ENCODE data around the gene NAA80. TPM values are rescaled to one million over a fixed set of nuclear protein-coding genes. Genes with fewer than 3 reads are reported as not detected.
"Not testable (repeated sequence)": the region's sequence is repeated elsewhere in the genome, so short reads cannot be mapped to it uniquely, and the experiment has no call there.

Gene NAA80
- polyA plus RNA-seq, 1 donor = 9.5 TPM

- no peak for DNase-seq
Observed at GRCh38 chr3:50269460-50269859, 29.7 kb downstream of the NAA80 start.

DNA sequence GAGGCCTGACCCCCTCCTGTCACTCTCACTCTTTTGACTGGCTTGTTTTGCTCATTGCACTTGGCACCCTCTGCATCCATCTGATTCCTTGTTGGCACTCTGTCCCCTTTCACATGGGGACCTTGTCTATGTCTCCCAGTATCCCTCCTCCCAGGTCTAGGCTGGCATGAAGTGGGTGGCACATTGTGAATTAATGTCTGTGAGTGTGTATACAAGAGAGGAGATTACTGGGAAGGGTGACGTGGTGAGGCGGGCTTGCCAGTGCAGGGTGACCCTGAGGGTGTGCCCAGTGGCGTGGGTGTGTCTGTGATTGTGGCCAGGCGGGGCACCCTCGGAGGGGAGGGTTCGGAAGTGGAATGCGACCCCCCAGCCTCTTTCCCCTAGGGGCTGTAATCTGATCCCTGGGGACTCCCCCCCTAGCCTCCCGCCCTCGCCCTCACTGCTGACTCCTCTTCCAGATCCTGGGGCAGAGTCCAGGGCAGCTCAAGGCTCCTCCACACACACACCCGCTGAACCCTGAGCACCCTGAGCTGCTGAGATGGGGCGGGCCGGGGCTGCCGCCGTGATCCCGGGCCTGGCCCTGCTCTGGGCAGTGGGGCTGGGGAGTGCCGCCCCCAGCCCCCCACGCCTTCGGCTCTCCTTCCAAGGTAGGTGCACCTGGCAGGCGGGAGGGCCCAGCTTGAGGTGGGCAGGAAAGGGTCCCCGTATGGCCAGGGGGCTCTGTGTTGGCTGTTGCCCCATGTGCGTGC lies 30.3 kb downstream of the NAA80 start, which contains the start of gene SEMA3B:
SEMA3B (plus strand) TSS at position 445 of the 749 bp plus-strand sequence; CDS start at position 539, 94 bp downstream.
- no peak for DNase-seq

DNA sequence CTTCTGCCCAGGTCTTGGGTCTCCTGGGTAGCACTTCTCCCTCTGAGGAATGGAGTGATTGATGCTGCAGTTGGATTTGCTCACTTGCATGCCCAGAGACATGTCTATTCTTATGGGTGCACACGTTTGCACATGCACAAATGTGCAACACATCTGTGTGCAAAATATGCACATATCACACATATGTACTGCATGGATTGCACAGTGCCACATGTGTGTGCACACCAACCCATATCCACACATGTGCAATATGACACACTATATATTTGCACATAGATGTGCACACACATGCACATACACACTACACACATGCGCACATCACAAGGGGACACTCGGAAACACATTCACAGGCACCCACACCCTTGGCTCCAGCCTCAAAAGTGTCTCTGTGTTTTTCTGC lies 30.9 kb downstream of the NAA80 start:
- DNase-seq = no peak

- DNase-seq = peak; percentile 71
Observed at GRCh38 chr3:50267280-50267913, 31.8 kb downstream of the NAA80 start.

- DNase-seq = no peak
Observed at GRCh38 chr3:50266836-50267235, 32.4 kb downstream of the NAA80 start.

DNA sequence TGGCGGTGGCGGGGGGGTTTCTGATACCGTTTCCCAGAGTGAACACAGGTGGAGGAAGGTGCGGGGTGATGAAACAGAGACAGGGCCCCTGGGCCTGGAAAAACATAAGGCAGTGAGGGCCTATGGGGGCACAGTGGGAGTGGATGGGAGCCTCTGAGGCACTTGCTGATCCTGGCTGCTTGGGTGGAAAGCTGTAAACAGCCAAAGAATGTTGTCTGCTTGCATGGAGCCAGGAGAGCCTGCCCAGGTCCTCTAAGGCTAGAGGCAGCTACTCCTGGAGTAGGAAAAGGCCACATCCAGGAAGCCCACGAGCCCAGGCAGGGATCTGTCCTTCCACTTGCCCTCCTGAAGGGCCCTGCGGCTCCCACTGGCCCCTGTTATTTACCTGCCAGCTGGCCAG lies 33.2 kb downstream of the NAA80 start:
- no peak for DNase-seq

GRCh38 chr3:50265571-50265970 lies 33.6 kb downstream of the NAA80 start:
- DNase-seq = no peak

DNA sequence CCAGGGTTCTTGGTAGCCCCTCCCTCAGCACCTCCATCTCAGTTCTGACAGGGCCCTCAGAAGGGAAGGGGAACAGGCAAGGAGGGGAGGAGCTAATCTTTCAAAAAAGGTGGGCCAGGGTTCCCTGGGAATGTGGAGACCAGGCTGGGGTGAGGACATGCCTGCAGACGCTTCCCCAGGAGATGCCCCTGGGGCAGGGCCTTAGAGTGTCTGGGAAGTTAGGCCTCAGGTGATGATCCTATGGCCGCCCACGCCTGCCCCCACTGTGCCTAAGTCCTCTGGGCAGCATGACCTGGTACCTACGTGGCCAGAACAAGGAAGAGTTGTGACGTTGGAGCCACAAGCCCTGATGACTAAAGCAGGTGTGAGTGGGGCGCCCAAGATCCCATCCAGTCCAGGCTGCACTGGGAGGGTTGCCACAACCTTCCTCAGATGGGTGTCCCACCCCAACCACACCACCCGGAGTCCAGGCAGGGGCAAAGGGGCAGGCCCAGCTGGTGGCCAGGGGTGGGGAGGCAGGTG lies 34.2 kb downstream of the NAA80 start:
- no peak for DNase-seq

DNA sequence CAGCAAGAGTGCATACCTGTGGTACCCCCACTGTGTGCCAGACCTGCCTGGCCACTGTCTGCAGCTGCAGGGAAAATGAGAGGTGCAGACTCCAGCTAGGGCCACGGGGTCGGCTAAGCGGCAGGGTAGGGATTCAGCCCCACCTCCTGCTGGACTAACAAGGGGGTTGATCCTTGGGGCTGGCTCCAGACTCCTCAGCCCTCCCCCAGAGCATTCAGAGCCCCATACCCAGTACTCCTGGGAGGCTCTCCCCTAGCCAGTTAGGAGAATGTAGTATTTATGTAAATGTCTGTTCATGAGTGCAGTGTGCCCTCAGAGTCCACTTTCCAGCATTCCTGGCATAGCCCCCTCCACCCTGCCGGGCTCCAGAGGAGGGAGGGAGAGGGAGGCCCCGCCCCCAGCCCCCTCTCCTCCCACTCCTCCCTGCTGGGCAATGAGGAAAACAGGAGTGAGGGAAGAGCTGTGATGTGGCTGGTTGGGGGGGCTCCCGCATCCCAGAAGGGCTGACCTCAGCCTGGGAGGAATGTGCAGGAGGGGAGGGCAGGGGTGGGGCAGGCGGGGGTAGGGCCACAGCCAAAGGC lies 34.7 kb downstream of the NAA80 start:
- peak; percentile 91 for DNase-seq

DNA sequence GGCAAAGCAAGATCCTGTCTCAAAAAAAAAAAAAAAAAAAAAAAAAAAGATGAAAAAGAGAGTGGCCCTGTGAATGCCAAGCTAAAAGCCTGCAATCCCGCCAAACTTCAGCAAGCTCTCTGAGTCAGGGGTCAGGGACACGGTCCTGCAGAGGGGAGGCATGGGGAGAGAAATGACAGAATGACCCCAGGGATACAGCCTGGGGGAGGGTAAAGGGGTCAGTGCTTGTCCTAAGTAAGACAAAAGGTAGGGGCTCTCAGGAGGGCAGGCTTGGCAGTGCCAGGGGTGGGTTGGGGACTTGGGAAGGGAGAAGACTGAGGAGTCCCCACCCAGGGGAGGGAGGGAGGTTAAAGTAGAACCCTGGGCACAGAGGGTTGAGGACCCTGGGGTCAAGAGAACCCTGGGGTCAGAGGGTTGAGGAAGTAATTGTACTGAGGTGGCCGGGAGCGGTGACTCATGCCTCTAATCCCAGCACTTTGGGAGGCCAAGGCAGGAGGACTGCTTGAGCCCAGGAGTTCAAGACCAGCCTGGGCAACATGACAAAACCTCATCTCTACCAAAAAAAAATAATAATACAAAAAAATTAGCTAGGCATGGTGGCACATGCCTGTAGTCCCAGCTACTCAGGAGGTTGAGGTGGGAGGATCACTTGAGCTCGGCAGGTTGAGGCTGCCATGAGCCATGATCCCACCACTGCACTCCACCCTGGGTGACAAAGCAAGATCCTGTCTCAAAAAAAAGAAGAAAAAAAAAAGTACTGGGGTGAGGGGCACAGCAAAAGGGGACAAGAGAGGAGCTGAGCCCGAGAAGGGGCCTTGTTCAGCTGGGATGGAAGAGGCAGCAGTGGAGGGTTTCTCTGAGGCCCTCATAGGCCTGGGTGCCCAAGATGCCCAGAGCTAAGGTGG lies 35.5 kb downstream of the NAA80 start:
- DNase-seq = no peak

DNA sequence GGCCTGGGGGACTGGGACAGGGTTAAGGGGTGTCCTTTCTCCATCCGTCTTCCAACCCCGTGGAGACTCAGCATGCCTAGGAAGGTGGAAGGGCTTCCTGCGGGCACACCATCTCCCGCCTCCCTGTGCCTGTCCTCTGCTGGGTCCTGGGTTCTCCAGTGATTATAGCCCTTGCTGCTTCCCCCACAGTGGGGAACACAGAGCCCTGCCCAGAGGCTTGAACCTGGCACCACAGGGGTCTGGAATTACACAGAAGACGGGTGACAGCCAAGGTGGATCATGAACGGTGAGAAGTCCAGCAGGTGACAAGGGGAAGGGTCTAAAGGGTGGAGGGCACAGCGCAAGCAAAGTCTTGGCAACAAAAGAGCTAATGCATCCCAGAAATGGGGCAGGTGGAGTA lies 36.4 kb downstream of the NAA80 start:
- DNase-seq = no peak

DNA sequence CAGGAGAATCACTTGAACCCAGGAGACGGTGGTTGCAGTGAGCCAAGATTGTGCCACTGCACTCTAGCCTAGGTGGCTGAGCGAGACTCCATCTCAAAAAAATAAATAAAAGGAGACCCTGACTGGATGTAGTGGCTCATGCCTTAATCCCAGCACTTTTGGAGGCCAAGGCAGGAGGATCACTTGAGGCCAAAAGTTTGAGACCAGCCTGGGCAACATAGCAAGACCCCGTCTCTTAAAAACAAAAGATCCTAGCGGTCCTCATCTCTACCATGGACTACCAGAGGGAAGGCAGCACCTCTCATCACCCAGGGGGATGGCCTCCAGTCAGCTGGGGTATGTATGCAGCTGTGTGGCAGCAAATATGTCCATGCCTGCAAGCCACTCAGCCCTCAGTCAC lies 37.0 kb downstream of the NAA80 start:
- not testable (repeated sequence) for DNase-seq

GRCh38 chr3:50261505-50261904 lies 37.7 kb downstream of the NAA80 start:
- no peak for DNase-seq

- DNase-seq = no peak
Observed at GRCh38 chr3:50260942-50261441, 38.2 kb downstream of the NAA80 start.

DNA sequence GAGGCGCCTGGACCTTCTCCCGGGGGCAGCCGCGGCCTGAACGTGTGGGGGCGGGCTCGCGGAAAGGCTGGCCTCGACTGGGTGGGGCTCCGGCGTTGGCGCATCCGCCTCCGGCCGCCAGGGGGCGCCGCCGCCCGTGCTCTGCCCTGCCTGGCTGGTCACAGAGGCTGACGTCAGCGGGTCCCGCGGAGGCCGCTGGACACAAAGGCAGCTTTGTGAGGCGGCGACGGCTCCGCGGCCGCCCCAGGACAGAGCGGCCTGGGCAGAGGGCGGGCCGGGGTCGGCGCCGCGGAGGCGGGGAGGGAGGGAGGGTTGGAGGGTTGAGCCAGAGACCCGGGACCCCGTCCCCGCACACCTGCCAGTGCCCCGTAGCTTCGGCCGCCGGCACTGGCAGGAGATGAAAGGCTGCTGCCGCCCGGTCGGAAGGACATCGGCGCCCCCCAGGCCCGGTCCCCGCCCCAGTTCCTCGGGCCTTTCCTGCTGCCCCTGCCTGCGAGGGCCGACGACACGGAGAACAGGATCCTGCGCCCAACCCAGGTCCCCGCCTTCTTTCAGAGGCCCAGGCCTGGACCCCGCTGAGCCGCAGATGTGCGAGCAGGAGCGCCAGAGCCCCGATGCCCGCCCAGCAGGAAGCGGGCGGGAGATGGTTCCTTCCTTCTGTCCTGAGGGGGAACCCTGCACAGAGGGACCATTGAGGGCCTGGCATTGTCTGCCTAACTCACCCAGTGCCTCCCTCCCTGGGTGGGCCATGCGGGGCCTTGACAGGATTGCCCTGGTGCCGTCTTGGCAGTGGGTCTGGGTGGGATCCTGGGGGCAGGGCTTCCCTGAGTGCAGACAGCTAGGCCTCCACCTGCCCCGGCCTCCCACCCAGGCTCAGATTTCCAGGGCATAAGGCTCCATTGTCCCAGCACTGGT lies 38.9 kb downstream of the NAA80 start:
- DNase-seq = peak; percentile 96

GRCh38 chr3:50259432-50260026 lies 39.7 kb downstream of the NAA80 start:
- no peak for DNase-seq

GRCh38 chr3:50258979-50259378 lies 40.2 kb downstream of the NAA80 start:
- DNase-seq = no peak

- no peak for DNase-seq
Observed at GRCh38 chr3:50258029-50258680, 41.0 kb downstream of the NAA80 start.

DNA sequence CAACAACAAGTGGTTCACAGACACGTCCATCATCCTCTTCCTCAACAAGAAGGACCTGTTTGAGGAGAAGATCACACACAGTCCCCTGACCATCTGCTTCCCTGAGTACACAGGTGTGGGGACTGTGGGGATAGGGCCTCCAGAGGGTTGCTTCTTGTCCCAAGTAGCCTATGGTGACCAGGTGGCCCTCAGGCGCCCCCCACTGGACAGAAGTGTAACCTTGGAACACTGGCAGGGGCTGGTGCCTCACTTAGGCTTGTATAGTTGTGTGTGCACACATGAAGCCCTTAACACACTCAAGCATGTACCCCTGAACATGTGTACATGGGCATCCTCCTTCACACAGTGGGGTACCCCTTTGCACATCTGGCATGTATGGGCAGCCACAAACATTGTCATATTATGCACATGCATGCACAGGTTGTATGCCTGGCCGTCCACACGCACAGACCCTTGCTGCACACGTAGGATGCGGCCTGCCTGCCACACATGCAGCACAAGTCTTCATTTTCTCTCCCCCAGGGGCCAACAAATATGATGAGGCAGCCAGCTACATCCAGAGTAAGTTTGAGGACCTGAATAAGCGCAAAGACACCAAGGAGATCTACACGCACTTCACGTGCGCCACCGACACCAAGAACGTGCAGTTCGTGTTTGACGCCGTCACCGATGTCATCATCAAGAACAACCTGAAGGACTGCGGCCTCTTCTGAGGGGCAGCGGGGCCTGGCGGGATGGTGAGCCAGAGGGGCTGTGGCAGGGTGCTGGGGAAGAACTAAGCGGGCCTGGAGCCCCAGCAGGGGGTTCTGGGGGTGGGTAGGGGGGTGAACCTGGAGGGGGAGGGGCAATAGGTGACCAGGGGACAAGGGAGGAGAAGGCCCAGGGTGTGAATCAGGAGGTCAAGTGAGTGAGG lies 42.0 kb downstream of the NAA80 start:
- no peak for DNase-seq

Measured in hindlimb muscle (tissue), 1 donor.